AG10803 (cell line): ENCODE data around the gene CCDC91.

ENCODE experiments used
- DNase-seq: peaks from one replicate; pipeline ENCODE4 v3.0.0; 2010; ENCODE audit warnings: low read depth
- H3K4me3 ChIP-seq: 2 replicates; pipeline ENCODE4 v1.5.1; 2011; ENCODE audit warnings: mild to moderate bottlenecking, low read length, control low read depth
- CTCF ChIP-seq: conservative IDR thresholded peaks from 2 replicates; pipeline ENCODE4 v1.5.1; 2011; ENCODE audit warnings: mild to moderate bottlenecking, low read length, control low read depth, inconsistent platforms

The CCDC91 gene

GRCh38 chr12:28190321-28191050 lies at the start of gene CCDC91:
TSS of gene CCDC91 (plus strand) at chr12:28190456. CDS start at chr12:28257216, 66,760 bp downstream.
- peak within 1 kb of the TSS; percentile 87 for H3K4me3 ChIP-seq
- TF ChIP-seq CTCF: no peak
- DNase-seq: peak; percentile 89

GRCh38 chr12:28144059-28144458 lies 46.2 kb upstream of the CCDC91 start:
- TF ChIP-seq CTCF: no peak
- no peak for DNase-seq
- H3K4me3 ChIP-seq: no peak overlapping the region

- no peak for DNase-seq
- TF ChIP-seq CTCF: no peak
- H3K4me3 ChIP-seq: no peak overlapping the region
These were observed 45.7 kb upstream of the CCDC91 start for GRCh38 chr12:28144532-28144931.

- TF ChIP-seq CTCF: no peak
- no peak overlapping the region for H3K4me3 ChIP-seq
- DNase-seq: no peak
These were observed 45.0 kb upstream of the CCDC91 start for GRCh38 chr12:28145216-28145615.

GRCh38 chr12:28149279-28149678 lies 41.0 kb upstream of the CCDC91 start:
- TF ChIP-seq CTCF: no peak
- DNase-seq: no peak
- no peak overlapping the region for H3K4me3 ChIP-seq

GRCh38 chr12:28156362-28156761 lies 33.9 kb upstream of the CCDC91 start:
- DNase-seq: no peak
- no peak for TF ChIP-seq CTCF
- H3K4me3 ChIP-seq: no peak overlapping the region

- no peak for DNase-seq
- TF ChIP-seq CTCF: no peak
These were observed 33.5 kb upstream of the CCDC91 start for GRCh38 chr12:28156804-28157203.

More at GRCh38 chr12:28156804-28157203, 33.5 kb upstream of the CCDC91 start:
- H3K4me3 ChIP-seq: no peak overlapping the region
